WERI-Rb-1 (cell line): Measurements from ENCODE around the gene ABCB7.
"Not testable (repeated sequence)": the region's sequence is repeated elsewhere in the genome, so short reads cannot be mapped to it uniquely, and the experiment has no call there.

ENCODE experiments used
- DNase-seq: peaks from one replicate; pipeline ENCODE4 v3.0.0-alpha.2; 2020
- H3K27ac ChIP-seq: fragments of 250-450 bp; sonication (Bioruptor Pico); 2 replicates; pipeline ENCODE4 v1.5.1; 2020; ENCODE audit warnings: mild to moderate bottlenecking, moderate library complexity
- H3K27me3 ChIP-seq: fragments of 250-450 bp; sonication (Bioruptor Pico); 2 replicates; pipeline ENCODE4 v1.5.1; 2021; ENCODE audit warnings: mild to moderate bottlenecking, low read depth, moderate library complexity; ENCODE audit not compliant: insufficient read depth, severe bottlenecking
- H3K36me3 ChIP-seq: fragments of 250-450 bp; sonication (Bioruptor Pico); 2 replicates; pipeline ENCODE4 v1.5.1; 2020; ENCODE audit warnings: mild to moderate bottlenecking, moderate library complexity
- H3K4me3 ChIP-seq: 2 replicates; pipeline ENCODE4 v1.5.1; 2011; ENCODE audit warnings: low read depth, mild to moderate bottlenecking, control low read depth, low read length
- H3K9me3 ChIP-seq: fragments of 250-450 bp; sonication (Bioruptor Pico); 2 replicates; pipeline ENCODE4 v1.5.1; 2021; ENCODE audit warnings: mild to moderate bottlenecking, moderate library complexity; ENCODE audit not compliant: severe bottlenecking
- TF ChIP-seq, protein P1 (sequence below): IDR thresholded peaks from 2 replicates; pipeline ENCODE4 v1.5.1; 2011; ENCODE audit warnings: low read depth, mild to moderate bottlenecking, control low read depth, inconsistent platforms, low read length

ABCB7 gene

DNA sequence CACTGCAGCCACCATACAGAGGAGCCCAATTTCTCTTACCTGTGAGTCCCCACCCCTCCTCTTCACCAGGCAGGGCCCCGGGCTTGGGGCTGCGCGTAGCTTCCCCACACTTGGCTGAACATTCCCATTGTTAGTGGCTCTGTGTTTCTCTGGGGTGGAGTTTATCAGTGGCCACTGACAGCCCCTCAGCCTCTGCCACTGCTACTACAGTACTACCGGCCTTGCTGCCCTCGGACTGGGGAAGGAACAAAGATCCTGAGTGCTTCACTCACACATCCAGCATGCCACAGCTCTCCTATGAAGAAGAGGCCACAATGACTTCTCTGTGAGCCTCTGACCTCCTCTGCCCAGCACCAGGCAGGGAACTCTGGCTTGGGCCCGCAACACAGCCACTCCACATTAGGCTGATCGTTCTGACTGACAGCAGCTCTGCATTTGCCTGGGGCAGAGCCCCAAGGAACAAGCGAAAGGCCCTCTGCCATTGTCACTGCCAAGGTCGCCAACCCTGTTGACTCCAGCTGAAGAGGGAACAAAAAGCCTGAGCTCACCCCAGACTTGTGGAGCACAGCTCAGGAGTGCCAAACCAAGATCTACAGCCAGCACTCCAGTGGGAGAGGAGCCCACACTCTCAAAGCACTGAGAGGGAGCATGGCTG lies 24.0 kb downstream of the ABCB7 start:
- H3K9me3 ChIP-seq: no peaks in the 10 kb centered on the region

DNA sequence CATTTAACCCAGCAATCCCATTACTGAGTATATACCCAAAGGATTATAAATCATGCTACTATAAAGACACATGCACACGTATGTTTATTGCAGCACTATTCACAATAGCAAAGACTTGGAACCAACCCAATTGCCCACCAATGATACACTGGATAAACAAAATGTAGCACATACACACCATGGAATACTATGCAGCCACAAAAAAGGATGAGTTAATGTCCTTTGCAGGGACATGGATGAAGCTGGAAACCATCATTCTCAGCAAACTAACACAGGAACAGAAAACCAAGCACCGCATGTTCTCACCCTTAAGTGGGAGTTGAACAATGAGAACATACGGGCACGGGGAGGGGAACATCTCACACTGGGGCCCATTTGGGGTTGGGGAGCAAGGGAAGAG lies 27.0 kb downstream of the ABCB7 start:
- H3K4me3 ChIP-seq, H3K27me3 ChIP-seq, H3K9me3 ChIP-seq, H3K27ac ChIP-seq, H3K36me3 ChIP-seq, DNase-seq: not testable (repeated sequence)

More for the DNA sequence above, 24.0 kb downstream of the ABCB7 start:
- Histone ChIP-seq H3K36me3 (no peaks in the 10 kb centered on the region), H3K27me3 (no peaks in the 10 kb centered on the region), H3K4me3 (no peak overlapping the region), H3K27ac (no peak overlapping the region)
- TF ChIP-seq, protein P1, sequence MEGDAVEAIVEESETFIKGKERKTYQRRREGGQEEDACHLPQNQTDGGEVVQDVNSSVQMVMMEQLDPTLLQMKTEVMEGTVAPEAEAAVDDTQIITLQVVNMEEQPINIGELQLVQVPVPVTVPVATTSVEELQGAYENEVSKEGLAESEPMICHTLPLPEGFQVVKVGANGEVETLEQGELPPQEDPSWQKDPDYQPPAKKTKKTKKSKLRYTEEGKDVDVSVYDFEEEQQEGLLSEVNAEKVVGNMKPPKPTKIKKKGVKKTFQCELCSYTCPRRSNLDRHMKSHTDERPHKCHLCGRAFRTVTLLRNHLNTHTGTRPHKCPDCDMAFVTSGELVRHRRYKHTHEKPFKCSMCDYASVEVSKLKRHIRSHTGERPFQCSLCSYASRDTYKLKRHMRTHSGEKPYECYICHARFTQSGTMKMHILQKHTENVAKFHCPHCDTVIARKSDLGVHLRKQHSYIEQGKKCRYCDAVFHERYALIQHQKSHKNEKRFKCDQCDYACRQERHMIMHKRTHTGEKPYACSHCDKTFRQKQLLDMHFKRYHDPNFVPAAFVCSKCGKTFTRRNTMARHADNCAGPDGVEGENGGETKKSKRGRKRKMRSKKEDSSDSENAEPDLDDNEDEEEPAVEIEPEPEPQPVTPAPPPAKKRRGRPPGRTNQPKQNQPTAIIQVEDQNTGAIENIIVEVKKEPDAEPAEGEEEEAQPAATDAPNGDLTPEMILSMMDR: no peak
- no peak for DNase-seq

GRCh38 chrX:75118296-75118695 lies 37.8 kb downstream of the ABCB7 start:
- Histone ChIP-seq H3K36me3 (no peaks in the 10 kb centered on the region), H3K27ac (no peak overlapping the region), H3K4me3 (no peak overlapping the region), H3K27me3 (no peaks in the 10 kb centered on the region), H3K9me3 (no peaks in the 10 kb centered on the region)
- TF ChIP-seq, protein P1: no peak
- no peak for DNase-seq

- no peak overlapping the region for H3K4me3 ChIP-seq
- H3K9me3 ChIP-seq: no peaks in the 10 kb centered on the region
- no peaks in the 10 kb centered on the region for H3K36me3 ChIP-seq
- no peak overlapping the region for H3K27ac ChIP-seq
- no peak for DNase-seq
- no peaks in the 10 kb centered on the region for H3K27me3 ChIP-seq
- TF ChIP-seq, protein P1: no peak
Measured at GRCh38 chrX:75115707-75116413, 40.2 kb downstream of the ABCB7 start.

GRCh38 chrX:75114638-75115037 lies 41.4 kb downstream of the ABCB7 start:
- Histone ChIP-seq H3K9me3 (no peaks in the 10 kb centered on the region), H3K36me3 (no peaks in the 10 kb centered on the region), H3K27me3 (no peaks in the 10 kb centered on the region), H3K4me3 (no peak overlapping the region), H3K27ac (no peak overlapping the region)
- no peak for DNase-seq
- TF ChIP-seq, protein P1: no peak

DNA sequence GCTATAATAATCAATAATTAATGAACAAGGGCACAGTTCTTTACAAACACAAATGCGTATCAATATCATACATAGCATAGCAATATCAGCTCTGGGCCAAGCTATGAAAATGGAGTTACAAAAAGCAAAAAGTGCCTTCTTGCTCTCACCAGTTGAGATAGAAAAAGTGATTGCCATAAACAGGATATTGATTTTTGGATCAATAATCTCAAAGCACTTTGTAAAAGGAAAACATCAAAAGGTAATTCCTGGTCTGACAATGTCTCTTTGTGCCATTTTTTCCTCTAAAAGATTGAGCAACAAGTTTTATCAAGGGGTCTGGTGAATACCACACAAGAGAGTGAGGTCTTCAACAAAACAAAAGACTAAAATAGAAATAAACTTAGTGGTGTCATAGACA lies 42.4 kb downstream of the ABCB7 start:
- Histone ChIP-seq H3K9me3 (no peaks in the 10 kb centered on the region), H3K27me3 (no peaks in the 10 kb centered on the region), H3K4me3 (no peak overlapping the region), H3K27ac (no peak overlapping the region), H3K36me3 (no peaks in the 10 kb centered on the region)
- TF ChIP-seq, protein P1: no peak
- DNase-seq: no peak
